Measurements from ENCODE around the gene APOF. TPM values are rescaled to one million over a fixed set of nuclear protein-coding genes. Genes with fewer than 3 reads are reported as not detected.

APOF gene
- total and polyA plus RNA-seq, 9 of the 15 experiments (the other 6 are each of a cell fraction or from before 2014, with no cell fraction given): 0.09 to 0.15 (median 0.12) TPM; not detected in 5

DNA sequence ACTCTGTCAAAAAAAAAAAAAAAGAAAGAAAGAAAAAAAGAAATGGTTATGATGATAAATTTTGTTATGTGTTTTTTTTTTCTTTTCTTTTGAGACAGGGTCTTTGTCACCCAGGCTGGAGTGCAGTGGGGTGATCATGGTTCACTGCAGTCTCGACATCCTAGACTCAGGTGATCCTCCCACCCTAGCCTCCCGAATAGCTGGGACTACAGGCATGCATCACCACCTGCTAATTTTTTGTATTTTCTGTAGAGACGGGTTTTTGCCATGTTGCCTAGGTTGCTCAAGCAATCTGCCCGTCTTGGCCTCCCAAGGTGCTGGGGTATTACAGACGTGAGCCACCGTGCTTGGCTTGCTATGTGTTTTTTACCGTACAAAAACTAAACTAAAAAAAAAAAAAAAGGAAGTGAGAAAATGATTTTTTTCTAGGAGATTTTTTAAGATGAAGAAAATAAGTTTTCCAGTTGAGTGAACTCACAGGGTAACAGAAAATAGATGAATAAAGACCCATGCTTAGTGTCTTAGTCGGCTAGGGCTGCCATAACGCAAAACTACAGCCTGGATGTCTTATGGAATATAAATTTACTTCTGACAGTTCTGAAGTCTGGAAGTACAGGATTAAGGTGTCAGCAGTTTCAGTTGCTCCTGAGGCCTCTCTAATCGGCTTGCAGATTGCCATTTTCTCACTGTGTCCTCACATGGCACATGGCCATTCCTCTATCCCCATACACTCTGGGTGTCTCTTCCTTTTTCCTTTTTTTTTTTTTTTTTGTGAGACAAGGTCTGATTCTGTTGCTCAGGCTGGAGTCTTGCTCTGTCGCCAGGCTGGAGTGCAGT is 13.2 kb upstream of the APOF start (continued):
- TF ChIP-seq, protein P1, sequence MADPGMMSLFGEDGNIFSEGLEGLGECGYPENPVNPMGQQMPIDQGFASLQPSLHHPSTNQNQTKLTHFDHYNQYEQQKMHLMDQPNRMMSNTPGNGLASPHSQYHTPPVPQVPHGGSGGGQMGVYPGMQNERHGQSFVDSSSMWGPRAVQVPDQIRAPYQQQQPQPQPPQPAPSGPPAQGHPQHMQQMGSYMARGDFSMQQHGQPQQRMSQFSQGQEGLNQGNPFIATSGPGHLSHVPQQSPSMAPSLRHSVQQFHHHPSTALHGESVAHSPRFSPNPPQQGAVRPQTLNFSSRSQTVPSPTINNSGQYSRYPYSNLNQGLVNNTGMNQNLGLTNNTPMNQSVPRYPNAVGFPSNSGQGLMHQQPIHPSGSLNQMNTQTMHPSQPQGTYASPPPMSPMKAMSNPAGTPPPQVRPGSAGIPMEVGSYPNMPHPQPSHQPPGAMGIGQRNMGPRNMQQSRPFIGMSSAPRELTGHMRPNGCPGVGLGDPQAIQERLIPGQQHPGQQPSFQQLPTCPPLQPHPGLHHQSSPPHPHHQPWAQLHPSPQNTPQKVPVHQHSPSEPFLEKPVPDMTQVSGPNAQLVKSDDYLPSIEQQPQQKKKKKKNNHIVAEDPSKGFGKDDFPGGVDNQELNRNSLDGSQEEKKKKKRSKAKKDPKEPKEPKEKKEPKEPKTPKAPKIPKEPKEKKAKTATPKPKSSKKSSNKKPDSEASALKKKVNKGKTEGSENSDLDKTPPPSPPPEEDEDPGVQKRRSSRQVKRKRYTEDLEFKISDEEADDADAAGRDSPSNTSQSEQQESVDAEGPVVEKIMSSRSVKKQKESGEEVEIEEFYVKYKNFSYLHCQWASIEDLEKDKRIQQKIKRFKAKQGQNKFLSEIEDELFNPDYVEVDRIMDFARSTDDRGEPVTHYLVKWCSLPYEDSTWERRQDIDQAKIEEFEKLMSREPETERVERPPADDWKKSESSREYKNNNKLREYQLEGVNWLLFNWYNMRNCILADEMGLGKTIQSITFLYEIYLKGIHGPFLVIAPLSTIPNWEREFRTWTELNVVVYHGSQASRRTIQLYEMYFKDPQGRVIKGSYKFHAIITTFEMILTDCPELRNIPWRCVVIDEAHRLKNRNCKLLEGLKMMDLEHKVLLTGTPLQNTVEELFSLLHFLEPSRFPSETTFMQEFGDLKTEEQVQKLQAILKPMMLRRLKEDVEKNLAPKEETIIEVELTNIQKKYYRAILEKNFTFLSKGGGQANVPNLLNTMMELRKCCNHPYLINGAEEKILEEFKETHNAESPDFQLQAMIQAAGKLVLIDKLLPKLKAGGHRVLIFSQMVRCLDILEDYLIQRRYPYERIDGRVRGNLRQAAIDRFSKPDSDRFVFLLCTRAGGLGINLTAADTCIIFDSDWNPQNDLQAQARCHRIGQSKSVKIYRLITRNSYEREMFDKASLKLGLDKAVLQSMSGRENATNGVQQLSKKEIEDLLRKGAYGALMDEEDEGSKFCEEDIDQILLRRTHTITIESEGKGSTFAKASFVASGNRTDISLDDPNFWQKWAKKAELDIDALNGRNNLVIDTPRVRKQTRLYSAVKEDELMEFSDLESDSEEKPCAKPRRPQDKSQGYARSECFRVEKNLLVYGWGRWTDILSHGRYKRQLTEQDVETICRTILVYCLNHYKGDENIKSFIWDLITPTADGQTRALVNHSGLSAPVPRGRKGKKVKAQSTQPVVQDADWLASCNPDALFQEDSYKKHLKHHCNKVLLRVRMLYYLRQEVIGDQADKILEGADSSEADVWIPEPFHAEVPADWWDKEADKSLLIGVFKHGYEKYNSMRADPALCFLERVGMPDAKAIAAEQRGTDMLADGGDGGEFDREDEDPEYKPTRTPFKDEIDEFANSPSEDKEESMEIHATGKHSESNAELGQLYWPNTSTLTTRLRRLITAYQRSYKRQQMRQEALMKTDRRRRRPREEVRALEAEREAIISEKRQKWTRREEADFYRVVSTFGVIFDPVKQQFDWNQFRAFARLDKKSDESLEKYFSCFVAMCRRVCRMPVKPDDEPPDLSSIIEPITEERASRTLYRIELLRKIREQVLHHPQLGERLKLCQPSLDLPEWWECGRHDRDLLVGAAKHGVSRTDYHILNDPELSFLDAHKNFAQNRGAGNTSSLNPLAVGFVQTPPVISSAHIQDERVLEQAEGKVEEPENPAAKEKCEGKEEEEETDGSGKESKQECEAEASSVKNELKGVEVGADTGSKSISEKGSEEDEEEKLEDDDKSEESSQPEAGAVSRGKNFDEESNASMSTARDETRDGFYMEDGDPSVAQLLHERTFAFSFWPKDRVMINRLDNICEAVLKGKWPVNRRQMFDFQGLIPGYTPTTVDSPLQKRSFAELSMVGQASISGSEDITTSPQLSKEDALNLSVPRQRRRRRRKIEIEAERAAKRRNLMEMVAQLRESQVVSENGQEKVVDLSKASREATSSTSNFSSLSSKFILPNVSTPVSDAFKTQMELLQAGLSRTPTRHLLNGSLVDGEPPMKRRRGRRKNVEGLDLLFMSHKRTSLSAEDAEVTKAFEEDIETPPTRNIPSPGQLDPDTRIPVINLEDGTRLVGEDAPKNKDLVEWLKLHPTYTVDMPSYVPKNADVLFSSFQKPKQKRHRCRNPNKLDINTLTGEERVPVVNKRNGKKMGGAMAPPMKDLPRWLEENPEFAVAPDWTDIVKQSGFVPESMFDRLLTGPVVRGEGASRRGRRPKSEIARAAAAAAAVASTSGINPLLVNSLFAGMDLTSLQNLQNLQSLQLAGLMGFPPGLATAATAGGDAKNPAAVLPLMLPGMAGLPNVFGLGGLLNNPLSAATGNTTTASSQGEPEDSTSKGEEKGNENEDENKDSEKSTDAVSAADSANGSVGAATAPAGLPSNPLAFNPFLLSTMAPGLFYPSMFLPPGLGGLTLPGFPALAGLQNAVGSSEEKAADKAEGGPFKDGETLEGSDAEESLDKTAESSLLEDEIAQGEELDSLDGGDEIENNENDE (IDR thresholded peaks at IDR 0.05; ENCODE audit: low read depth, low read length): no peak
- no peak for TF ChIP-seq ZNF57 (CRISPR knock-in tag; IDR thresholded peaks at IDR 0.05)
- TF ChIP-seq ARID1B (IDR thresholded peaks at IDR 0.05): peak; percentile 85
- no peak for TF ChIP-seq ZNF274 (IDR thresholded peaks at IDR 0.05; ENCODE audit: borderline replicate concordance, low read depth, low read length)
- TF ChIP-seq HMGN3 (IDR thresholded peaks at IDR 0.05; ENCODE audit: borderline replicate concordance, extremely low read depth, insufficient read length, low read depth, low read length): no peak
- no peak for TF ChIP-seq ZNF780A (CRISPR knock-in tag; IDR thresholded peaks at IDR 0.05)
- no peak for TF ChIP-seq MTA3 (IDR thresholded peaks at IDR 0.05; ENCODE audit: borderline replicate concordance)
- no peak for TF ChIP-seq ZNF12 (CRISPR knock-in tag; IDR thresholded peaks at IDR 0.05)
- no peak for TF ChIP-seq FOXO4 (CRISPR knock-in tag; IDR thresholded peaks at IDR 0.05)
- TF ChIP-seq RBFOX2 (IDR thresholded peaks at IDR 0.05; ENCODE audit: low read depth, low read length): no peak
- no peak for TF ChIP-seq SMARCA5 (IDR thresholded peaks at IDR 0.05)
- TF ChIP-seq ZSCAN32 (CRISPR knock-in tag; IDR thresholded peaks at IDR 0.05): no peak
- TF ChIP-seq DMBX1 (CRISPR knock-in tag; IDR thresholded peaks at IDR 0.05; ENCODE audit: borderline replicate concordance): no peak
- no peak for TF ChIP-seq TCF7L2 (IDR thresholded peaks at IDR 0.05; ENCODE audit: low read depth, low read length)
- no peak for TF ChIP-seq ZNF184 (CRISPR knock-in tag; IDR thresholded peaks at IDR 0.05)
- no peak for TF ChIP-seq SRSF1 (IDR thresholded peaks at IDR 0.05; ENCODE audit: low read depth, low read length)

Measured in K562 (cell line).